HG03432 (cell line): ENCODE results near the gene CCDC186.
"Not testable (repeated sequence)": the region's sequence is repeated elsewhere in the genome, so short reads cannot be mapped to it uniquely, and the experiment has no call there.

Experiments
- ATAC-seq: cut with Tn5 transposase; IDR thresholded peaks from one replicate; pipeline ENCODE4 v1.9.1; 2021; ENCODE audit warnings: mild to moderate bottlenecking, moderate library complexity; ENCODE audit not compliant: unreplicated experiment

Gene CCDC186

DNA sequence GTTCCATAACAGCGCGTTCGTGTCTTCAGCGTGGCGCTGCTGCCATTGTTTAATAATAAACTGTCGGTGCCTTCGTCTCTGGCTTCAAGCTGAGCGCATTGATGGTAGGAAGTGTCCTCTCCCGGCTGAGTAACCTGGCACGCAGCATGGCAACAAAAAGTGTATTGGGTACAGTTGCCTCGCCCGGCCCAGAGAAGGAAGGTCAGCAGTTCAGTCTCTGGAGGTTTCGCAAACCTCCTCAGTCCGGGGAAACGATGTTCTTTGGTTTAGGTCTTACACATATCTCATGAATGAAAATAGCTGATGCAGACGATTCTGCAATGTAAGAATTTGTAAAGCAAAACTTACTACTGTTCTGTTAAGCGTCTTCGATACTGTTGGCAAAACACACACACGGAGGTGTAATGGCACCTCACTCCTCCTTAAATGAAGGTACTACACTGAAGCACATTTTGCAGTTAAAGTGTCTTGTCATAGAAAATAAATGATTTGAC lies 739 bp upstream of the CCDC186 start:
- no peak for ATAC-seq

DNA sequence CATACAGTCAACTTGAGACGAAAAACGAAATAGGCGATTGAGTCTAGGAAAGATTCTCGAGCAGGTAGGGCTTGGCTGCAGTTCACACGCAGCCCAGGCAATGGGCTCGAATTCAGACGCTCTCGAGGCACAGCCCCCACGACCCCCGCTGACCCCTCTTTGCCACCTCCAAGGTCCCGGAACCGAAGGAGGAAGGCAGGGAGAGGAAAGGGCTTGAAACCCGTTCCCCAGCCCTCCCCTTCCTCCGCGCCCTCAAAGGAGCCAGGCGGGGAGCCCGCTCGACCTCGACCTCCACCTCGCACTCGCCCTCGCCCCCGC lies 441 bp downstream of the CCDC186 start:
- ATAC-seq = peak; percentile 1

DNA sequence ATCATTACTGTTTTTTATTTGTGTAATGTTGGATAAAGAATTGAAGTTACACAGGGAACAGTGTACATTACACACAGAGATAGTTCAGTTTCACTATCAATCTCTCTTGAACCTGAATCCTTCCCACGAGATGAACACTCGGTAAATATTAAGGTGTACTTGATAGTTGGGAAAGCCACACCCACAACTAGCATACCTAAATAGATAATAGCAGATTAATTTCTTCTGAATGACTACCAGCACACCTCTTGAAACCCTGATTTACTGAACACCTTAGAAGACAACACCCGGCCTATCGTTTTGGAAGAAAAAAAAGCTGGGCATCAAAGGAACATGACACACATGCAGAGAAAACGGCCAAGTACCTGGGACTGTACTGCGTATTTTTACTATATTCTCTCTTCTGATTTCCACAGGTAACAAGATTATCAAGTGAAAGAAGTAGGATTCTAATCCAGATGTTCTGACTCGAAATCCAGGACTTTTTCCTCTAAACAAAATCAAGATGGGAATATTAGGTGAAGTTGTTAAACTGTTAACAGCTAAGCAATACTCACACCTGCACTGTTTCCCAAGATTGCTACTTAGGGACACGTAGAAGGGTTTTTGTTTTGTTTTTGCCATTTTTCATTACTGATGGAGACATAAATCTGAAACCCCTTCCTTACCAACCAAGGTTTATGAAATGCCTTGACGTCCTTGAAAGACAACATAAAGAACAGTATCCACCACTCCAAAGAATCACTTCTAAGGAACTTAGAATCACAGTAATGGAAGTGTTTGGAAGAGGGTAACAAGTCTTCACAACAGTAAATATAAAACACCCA lies 1.0 kb downstream of the CCDC186 start:
- ATAC-seq = no peak

- ATAC-seq = no peak
Measured at GRCh38 chr10:114172216-114172615, 1.8 kb downstream of the CCDC186 start.

- no peak for ATAC-seq
Measured at GRCh38 chr10:114168450-114169009, 5.5 kb downstream of the CCDC186 start.

DNA sequence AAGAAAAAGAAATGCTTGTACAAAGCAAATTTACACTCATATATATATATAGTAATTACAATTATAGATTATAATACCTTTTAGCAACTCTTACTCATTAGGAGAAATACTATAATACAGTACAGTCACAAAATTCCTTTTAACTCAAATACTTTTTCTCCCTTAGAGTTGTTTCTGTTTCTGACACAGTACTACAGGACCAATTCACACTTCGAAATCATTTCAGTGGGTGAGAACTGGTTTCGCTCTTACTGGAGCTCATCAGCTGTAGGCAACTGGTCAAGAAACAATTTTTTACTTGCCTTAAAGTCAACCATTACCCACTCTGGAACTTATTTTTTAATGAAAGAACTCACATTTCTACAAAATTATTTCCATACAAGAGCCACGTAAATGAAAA lies 6.0 kb downstream of the CCDC186 start:
- no peak for ATAC-seq

DNA sequence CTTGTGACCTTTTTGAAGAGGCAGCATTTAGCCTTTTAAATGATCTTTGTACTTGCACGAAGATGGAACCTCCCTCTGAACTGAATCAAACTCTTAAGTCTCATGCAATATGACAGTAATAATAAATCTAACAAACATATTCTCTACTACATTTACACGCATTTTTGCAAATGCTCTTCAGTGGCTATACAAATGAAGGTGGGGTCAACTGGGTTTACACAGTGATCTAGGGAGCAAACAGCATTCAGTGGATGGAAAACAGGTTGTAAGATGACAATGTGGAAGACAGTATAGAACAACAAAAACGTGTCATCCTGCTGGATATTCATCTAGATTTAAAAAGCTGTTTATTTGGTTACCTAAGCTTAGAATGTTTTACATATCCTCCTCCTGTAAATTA lies 7.5 kb downstream of the CCDC186 start:
- ATAC-seq = no peak

- ATAC-seq = no peak
Measured at GRCh38 chr10:114166043-114166442, 8.0 kb downstream of the CCDC186 start.

- ATAC-seq = no peak
Measured at GRCh38 chr10:114163062-114163461, 10.9 kb downstream of the CCDC186 start.

- ATAC-seq = no peak
Measured at GRCh38 chr10:114157912-114158311, 16.1 kb downstream of the CCDC186 start.

- no peak for ATAC-seq
Measured at GRCh38 chr10:114151892-114152291, 22.1 kb downstream of the CCDC186 start.

- ATAC-seq = no peak
Measured at GRCh38 chr10:114151486-114151885, 22.5 kb downstream of the CCDC186 start.

- not testable (repeated sequence) for ATAC-seq
Measured at GRCh38 chr10:114149476-114149875, 24.5 kb downstream of the CCDC186 start.

DNA sequence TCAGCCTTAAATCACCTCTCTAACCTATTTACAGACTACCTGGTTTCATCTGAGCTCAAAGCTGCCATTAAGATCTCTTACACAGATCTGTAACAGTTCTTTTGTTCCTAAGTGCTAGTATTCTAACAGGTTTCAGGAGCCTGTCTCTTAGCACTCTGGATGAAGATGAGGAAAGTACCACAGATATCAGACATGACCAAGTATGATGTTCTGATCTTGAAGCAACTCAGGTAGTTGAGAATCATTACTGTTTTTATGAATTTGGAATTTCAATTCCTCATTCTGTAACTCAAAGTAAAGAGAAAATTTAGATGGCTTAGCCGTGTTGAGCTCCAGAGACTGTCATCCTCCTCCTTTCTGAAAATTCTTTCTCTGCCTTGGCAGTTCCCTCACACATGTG lies 30.8 kb downstream of the CCDC186 start:
- ATAC-seq = no peak

- ATAC-seq = no peak
Measured at GRCh38 chr10:114142018-114142417, 32.0 kb downstream of the CCDC186 start.

DNA sequence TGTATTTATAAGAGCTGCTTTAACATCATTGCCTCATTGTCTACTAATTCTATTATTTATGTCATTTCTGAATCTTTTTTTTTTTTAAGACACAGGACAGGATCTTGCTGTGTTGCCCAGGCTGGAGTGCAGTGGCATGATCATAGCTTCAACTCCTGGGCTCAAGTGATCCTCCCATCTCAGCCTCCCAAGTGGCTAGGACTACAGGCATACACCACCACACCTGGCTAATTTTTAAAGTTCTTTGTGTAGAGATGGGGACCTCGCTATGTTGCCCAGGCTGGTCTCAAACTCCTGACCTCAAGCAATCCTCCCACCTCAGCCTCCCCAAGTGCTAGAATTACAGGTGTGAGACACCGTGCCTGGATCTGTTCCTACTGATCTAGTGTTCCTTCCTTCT lies 33.2 kb downstream of the CCDC186 start:
- not testable (repeated sequence) for ATAC-seq

DNA sequence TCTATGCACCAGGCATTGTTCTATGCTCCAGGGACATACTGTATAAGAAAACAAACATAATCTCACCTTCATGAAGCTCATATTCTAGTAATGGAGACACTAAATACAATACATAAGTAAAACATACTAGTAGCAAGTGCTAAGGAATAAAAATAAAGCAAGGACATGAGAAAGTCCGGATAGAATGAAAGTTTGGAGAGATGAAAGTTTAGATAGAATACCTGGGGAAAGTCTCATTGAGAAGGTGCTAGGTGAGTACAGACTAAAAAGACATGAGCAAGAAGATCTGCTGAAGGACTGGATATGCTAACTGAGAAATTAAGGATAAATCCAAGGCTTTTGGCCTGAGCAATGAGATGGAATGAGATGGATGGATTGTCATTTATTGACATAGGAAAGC lies 34.0 kb downstream of the CCDC186 start:
- no peak for ATAC-seq

DNA sequence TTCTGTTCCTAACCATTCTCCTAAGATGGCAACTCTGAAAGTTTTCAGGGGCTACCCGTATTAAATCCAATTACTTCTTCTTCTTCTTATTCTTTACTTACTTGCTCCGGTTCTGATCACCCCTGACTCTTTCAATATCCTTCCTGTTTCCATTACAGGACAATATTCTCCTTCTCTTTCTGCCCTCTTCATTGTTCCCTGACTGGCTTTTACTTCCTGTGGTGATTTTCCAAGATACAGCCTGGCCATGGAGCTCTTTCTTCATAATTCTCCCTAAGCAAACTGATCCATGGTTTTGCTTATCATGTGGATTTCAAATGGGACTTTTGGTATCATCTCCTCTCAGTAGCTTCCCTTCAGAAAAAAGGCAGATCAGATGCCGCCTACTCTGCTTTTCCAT lies 35.4 kb downstream of the CCDC186 start:
- ATAC-seq = no peak

- ATAC-seq = no peak
Measured at GRCh38 chr10:114135476-114135875, 38.5 kb downstream of the CCDC186 start.

DNA sequence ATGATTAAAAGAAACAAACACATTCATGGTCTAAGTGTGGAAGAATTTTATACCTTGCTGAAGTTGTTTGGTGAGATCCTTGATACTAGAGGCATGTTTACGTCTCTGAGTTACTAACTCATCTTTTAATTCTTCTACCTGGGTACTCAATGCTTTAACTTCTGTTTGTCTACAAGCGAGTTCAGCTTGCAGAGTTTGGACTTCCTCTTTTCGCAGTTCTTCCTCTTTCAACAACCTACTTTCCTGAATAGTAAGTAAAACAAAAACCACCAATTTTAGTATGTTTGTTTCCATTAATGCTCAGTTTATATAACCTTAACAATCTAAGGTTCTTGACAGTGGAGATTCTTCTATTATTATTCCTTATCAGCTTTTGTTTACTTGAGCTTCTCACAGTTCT lies 42.9 kb downstream of the CCDC186 start:
- no peak for ATAC-seq

DNA sequence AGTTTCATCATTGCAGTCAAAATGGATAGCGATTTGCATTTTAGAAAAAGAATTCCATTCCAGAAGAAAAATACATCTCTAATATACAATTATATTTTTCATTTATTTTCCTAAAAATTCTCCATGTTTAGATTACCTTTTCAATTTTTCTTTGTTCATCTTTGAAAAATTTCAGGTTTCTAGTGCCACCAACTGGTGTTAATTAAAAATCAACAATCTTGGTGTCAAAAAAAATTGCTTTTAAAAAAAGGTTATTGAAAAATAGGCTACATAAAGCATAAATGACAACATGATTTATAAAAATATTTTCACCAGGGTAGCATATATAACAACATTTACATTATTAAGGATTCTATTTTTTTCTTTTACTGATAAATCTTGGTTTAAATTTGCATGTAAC lies 53.0 kb downstream of the CCDC186 start:
- ATAC-seq = no peak

- no peak for ATAC-seq
Measured at GRCh38 chr10:114118514-114118913, 55.5 kb downstream of the CCDC186 start.

GRCh38 chr10:114117728-114118127 lies 56.3 kb downstream of the CCDC186 start:
- ATAC-seq = no peak
